ENCODE data around the gene ZBTB43.

Gene ZBTB43

DNA sequence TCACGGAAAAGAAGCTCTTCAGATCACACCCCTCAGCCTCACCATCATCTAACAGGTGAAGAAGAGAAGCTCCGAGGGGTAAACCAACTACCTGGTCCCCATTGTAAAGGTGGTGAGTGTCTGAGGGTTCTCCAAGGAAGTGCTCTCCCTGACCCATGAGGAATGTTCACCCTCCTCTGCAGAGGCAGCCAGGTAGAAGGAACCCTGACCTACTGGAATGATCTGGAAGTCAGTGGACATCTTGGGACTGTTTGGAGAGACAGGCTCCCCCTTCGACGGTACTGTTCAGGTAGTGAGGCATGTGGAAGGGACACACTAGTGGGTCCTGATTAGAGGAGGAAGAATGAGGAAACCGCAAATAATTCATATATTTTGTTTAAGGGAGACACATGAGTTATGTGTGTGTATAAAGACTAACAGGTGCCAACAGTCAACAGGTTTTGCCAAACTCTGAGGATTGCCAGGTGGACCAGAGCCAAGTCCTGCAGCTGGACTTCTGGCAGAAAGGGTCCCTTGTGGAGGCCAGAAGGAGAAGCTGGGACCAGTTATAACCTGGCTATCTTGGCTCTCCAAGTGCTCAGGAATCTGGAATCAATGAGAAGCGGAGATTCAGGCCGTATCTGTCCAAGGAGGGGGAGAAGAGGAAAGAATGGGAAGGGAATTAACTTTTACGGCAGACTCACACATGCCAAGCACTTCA, 52.6 kb downstream of the ZBTB43 start:
- DNase-seq (ENCODE audit: low spot score) (no peak), FAIRE-seq (no peak)

DNA sequence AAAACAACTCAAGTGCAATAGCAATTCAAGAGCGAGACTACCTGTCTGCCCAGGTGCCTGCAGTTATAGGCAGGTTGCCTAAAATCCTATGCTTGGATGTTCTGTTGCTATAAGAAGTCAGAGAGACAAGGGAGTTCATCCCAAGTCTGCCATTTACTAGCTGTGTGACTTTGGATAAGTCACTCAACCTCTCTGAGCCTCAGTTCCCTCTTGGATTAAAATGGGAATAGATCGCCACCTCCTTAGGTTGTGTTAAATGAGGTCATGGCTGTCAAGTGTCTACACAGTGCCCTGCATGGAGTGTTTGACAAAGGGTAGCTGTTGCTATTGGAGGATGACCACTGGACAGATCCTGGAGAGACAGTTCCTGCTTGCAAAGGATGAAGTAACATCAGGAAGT, 54.3 kb downstream of the ZBTB43 start:
- no peak for FAIRE-seq

DNA sequence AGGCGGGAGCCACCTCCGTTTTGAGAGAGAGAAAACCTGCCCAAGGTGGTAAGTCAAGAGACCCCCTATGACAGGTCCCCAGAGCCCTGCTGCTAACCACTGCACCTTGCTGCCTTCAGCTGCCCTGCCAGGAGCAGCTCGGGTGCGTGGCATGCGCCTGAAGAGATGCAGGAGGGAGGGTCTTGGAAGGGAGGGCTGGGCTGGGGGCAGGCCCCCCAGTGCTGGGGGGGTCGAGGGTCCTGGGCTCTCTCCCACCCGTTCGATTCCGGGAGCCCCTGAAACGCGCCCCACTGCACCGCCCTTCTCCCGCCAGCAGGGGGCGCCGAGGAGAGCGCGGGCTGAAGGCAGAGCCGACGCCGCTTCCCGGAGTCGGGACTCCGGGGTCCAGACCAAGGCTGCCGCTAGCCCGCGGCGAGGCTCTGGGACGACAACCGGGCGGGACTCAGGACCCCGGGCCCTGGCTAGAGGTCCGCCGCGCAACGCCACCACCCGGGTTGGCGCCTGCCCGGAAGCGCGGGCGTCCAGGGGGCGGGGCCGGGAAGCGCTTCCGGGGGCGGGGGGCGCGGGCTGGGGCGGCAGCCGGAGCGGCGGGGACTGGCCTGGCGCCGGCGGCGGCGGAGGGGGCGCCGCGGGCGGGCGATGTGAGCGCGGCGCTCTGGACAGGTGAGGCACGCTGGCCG, 55.4 kb downstream of the ZBTB43 start, which contains the start of gene ZBTB34:
ZBTB34 (plus strand) TSS at position 563 of the 680 bp plus-strand sequence. CDS start 18,761 bp downstream, outside the sequence.
- DNase-seq (ENCODE audit: low spot score) (peak; percentile 25), FAIRE-seq (no peak)

More for the DNA sequence above, 54.3 kb downstream of the ZBTB43 start:
- DNase-seq (ENCODE audit: low spot score): no peak

DNA sequence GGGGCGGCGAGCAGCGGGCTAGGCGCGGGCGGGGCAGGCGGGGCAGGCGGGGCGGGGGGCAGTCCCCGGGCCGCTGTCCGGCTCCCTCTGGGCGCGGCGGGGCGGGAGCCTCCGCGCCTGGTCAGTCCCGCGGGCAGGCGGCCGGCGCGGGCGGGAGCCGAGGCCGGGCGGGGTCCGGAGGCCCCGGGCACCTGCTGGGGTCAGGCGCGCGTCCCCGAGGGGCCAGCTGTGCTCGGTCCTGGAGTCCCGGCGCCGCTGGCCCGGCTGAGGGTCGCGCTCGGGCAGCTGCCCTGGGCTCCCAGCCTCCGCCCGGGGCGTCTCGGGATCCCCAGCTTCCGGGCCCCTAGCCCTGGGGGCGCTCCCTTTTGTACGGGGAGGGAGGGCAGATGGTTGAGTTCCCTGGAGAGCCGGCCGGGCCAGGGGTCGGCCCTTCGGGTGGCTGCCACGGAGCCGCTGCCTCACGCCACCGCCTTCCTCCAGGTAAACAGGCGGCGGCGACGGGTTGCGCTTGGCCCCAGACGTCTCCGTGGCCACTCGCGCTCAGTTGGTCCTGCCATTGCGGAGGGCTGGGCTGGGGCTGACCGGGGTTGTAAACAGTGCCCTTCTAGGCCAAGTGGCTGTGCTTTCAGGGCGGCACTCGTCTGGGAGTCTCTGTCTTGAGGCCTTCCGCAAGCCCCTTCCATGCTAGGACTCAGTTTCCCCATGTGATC, 56.1 kb downstream of the ZBTB43 start:
- DNase-seq (ENCODE audit: low spot score) (no peak), FAIRE-seq (no peak)

DNA sequence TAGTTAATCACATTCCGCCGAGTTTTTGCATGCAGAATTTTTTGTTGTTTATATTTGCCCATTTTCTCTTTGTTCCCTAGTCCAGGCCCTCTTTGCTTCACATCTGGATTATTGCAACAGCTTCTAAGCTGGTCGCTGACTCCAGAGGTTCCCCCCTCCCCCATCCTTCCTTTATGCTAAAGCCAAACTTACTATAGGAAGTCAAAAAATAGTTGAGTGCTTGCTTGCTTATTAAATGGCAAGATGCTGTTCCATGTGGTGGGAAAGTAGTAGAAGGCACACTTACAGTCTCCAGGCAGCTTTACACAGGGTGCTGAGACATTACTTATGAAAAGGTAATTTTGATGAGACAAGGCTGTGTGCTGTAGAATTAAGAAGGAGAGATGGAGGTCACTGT, 56.9 kb downstream of the ZBTB43 start:
- FAIRE-seq (no peak), DNase-seq (ENCODE audit: low spot score) (no peak)

DNA sequence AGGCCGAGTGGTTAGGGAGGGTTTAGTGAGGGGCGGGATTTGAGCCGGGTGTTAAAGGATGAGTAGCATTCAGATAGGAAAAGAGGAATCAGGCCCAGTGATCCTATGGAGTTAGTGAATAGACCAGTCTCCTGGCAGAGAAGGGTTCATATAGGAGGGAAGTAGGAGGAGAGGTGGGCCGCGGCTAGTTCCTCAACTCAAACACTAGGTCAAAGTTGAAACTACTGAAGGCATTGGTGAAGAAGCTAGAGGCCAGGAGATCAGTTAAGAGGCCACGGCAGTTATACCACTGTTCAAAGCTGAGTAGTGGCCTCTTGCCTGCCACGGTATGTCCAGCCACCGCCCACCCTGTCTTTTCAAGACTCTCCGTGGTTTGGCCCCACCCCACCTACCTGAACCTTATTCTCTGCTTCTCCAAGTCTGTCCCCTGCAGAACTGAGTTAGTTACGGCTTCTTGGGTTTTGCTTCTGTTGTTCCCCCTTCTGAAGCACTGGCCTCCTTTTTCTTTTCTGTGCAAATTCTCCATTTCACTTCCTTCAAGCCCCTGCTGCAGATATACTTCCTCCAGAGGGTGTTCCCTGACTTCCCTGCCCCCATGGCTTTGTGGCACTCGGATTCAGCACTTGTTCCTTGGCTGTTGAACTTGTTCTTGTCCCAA, 57.4 kb downstream of the ZBTB43 start:
- FAIRE-seq: no peak
- DNase-seq (ENCODE audit: low spot score): no peak

DNA sequence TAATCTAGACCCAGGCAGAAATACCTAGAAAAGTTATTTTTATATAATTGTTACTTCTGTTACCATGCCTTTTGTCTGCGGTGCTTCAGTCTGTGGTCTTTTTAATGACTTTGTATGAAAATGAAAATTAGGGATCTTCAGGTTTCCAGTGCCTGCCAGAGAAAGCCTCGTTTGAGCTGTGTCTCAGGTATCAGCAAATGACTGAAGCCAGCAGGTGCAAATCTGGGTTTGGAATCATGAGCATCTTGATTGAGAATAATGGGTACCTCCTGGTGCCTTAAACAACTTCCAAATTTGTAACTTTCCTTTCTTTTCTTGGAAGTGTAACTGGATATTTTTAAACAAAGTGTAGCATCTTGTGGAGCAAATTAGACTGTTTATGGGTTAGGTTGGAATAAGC, 59.9 kb downstream of the ZBTB43 start:
- no peak for DNase-seq (ENCODE audit: low spot score)
- FAIRE-seq: no peak

DNA sequence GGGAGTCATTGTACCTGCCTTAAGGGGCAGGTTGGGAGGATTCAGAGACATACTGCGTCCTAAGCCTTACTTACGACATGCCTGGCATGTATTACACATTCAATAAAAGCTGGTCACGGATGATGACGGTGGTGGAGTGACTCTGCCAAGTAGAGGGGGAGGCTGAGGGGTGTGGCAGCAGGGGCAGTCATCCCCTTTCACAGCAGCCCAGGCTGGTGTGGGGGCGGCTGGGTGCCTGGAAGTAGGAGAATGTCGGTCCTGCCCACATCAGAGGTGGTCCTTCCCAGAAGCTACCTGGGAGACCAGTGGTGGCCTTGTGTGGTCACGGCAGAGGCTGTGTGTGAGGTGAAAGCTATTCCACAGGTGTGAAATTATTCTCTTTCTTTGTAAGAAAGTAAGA, 64.5 kb downstream of the ZBTB43 start:
- DNase-seq (ENCODE audit: low spot score) (no peak), FAIRE-seq (no peak)

DNA sequence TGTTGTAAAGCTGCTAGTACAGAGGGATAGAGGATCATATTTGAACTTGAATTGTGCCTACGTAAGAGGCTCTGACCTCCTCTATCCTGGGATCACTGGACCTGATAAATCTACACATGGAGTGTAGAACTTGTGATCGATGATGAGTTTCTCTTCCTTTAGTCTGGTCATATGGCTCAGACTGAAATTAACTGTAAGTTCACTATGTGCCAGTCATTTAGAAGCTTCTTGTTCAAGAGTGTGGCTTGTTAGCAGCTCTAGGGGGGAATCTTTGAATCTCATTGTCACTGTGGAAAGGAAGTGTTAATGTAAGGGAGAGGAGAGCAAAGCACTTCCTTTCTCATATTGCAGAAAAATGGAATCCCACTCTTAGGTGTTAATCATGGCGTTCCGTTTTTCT, 67.7 kb downstream of the ZBTB43 start:
- DNase-seq (ENCODE audit: low spot score) (no peak), FAIRE-seq (no peak)

DNA sequence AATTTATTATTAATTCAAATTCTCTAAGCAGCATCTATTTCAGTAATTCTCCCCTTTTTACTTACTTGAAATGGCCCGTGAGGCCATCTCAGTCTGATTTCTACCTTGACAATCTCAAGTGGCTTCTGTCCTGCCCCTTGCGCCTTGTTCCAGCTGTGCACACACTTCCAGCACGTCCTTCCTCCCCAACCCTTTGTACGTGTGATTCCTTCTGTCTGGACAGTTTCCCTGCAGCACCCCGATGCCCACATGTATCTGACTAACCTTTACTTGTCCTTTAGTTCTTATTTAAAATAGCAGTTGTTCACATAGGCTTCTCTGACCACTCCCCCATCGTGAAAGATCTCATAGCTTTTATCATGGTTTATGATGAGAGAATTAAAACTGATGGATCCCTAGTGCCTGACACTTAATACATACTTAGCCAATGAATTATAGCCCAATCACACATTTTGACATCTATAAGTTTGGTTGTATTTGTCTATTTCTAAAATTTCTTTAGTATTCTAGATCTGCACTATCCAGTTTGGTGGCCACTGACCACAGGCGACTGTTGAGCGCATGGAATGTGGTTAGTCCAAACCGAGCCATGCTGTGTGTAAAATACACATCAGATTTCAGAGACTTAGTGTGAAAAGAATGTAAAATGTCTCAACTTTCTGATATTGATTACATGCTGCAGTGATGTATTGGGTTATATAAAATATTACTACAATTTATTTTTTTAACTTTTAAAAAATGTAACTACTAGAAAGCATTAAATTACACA, 69.9 kb downstream of the ZBTB43 start:
- FAIRE-seq (no peak), DNase-seq (ENCODE audit: low spot score) (no peak)

DNA sequence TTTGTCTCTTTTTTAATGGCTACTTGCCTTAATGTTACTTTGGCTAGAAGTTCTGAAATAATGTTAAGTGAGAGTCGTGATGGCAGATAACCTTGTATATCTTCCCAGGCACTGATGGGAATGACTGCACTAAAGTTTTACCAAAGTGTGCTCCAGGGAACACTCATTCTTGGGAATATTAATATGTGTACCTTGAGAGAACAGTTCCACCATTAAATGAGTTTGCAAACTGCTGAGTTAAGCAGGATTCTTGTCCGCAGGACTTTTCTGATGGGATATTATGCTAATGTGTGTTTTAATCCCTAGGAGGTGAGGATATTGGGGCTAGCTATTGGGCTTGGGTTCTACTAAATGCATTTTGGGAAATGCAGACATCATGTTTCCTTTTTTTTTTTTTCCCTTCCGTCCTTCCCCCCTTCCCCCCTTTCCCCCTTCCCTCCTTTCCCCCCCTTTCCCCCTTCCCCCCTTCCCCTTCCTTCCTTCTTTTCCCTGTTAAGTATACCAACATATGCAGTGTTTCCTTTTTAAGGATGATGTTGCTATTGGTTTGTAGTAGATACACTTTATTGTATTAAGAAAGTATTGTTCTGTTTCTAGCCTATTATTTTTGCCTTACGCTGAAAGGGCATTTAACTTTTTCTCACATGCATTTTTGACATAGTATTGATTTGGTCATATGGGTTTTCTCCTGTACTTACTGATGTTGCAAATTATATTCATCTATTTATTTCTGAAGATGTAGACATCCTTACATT, 71.1 kb downstream of the ZBTB43 start:
- FAIRE-seq (no peak), DNase-seq (ENCODE audit: low spot score) (no peak)

DNA sequence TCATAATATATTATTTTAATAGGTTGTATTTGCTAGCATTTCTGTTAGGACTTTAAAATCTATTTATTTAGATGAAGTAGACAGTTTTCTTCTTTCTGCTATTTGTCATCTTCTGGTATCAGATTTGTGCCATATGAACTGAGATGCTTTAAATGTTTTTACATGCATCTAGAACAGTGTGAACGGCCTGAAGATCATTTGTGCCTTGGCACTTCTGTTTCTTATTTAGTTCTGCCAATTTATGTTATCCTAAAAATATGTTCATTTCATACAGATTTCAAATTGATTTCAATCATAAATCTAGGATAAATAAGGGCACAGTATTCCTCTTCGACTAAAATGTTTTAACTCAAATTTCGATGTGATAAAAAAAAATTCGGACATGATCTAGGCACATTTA, 71.7 kb downstream of the ZBTB43 start:
- DNase-seq (ENCODE audit: low spot score): no peak
- FAIRE-seq: no peak

DNA sequence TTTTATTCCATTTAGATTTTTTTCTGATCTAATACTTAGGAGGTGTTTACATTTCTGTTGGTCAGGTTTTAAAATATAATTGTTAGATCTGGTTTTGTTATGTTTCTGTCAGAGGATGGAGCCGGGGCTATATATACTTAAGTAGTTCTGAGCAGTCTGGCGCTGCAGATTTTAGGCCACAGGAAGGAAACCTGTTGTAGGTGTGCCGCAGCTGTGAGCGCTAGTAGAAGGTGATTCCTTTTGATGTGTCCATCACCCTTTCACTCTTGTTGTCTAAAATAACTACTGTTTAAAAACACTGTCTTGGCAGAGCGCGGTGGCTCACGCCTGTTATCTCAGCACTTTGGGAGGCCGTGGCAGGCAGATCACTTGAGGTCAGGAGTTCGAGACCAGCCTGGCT, 72.6 kb downstream of the ZBTB43 start:
- no peak for FAIRE-seq

DNA sequence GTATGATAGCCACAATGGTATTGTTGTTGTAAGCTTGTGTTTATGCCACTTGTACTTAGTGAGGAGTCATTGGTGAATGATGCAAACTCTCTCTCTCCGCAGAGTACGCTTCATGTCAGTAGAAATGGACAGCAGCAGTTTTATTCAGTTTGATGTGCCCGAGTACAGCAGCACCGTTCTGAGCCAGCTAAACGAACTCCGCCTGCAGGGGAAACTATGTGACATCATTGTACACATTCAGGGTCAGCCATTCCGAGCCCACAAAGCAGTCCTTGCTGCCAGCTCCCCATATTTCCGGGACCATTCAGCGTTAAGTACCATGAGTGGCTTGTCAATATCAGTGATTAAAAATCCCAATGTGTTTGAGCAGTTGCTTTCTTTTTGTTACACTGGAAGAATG, 74.4 kb downstream of the ZBTB43 start:
- no peak for DNase-seq (ENCODE audit: low spot score)
- no peak for FAIRE-seq

More for the DNA sequence above, 72.6 kb downstream of the ZBTB43 start:
- no peak for DNase-seq (ENCODE audit: low spot score)

DNA sequence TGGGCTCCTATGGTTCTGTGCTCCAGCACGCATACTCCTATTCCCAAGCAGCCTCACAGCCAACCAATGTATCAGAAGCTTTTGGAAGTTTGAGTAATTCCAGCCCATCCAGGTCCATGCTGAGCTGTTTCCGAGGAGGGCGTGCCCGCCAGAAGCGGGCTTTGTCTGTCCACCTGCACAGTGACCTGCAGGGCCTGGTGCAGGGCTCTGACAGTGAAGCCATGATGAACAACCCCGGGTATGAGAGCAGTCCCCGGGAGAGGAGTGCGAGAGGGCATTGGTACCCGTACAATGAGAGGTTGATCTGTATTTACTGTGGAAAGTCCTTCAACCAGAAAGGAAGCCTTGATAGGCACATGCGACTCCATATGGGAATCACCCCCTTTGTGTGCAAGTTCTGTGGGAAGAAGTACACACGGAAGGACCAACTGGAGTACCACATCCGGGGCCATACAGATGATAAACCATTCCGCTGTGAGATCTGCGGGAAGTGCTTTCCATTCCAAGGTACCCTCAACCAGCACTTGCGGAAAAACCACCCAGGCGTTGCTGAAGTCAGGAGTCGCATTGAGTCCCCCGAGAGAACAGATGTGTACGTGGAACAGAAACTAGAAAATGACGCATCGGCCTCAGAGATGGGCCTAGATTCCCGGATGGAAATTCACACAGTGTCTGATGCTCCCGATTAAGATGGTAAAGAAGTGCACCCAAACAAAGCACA, 75.5 kb downstream of the ZBTB43 start:
- DNase-seq (ENCODE audit: low spot score): no peak
- no peak for FAIRE-seq

DNA sequence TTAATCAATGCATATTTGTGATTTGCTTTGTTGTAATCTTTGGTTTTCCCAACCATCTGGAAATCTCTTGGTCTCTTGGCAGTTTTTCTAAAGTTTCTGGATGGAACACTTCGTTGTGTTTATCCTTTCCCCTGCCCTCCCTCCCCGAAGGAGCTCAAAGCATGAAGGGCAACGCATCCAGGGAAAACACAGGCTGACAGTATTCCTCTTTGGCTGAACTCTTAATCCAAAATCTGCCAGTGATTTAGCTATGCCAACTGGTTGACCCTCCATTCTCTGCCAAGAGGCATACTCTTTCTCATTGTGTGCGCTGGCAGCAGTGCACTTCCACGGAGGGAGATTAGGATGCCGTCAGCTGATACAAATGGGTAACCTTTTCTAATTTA, 76.1 kb downstream of the ZBTB43 start:
- FAIRE-seq: no peak

DNA sequence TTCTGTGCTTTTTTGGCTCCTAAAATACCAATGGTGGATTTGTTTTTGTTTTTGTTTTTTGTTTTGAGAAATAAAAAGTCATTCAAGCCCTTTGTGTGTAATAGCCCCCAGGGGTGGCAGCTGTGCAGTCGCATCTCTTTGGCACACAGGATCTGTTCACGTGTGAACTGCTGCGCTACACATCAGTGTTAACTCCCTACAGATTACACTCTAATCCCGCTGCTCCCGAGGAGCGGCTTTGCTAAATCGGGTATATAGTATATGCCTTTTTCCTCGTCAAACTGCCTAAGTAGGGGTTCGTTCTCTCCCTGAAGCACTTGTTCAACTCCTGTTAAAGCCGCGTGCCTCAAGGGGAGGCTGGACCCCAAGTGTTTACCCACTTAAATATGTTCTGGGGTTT, 77.9 kb downstream of the ZBTB43 start:
- no peak for DNase-seq (ENCODE audit: low spot score)
- no peak for FAIRE-seq

More for the DNA sequence above, 76.1 kb downstream of the ZBTB43 start:
- DNase-seq (ENCODE audit: low spot score): no peak

DNA sequence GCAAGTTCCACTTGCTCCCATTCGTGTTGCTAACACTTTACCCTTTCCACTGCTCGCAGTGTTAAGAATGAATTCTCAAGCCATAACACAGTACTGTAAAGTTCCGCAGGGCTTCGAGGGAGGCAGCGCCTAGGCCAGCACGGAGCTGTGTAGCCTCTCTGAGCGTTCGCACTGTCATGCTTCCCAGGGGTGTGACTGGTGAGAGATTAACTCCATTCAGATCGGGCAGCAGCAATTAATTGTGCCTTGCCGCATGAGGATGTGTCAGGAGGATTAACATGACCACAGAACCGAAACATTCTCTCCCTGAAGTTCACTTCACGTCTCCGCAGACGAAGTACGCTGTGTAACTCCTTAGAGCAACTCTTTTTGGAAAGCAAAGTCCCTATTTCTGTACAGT, 78.8 kb downstream of the ZBTB43 start:
- DNase-seq (ENCODE audit: low spot score) (no peak), FAIRE-seq (no peak)

DNA sequence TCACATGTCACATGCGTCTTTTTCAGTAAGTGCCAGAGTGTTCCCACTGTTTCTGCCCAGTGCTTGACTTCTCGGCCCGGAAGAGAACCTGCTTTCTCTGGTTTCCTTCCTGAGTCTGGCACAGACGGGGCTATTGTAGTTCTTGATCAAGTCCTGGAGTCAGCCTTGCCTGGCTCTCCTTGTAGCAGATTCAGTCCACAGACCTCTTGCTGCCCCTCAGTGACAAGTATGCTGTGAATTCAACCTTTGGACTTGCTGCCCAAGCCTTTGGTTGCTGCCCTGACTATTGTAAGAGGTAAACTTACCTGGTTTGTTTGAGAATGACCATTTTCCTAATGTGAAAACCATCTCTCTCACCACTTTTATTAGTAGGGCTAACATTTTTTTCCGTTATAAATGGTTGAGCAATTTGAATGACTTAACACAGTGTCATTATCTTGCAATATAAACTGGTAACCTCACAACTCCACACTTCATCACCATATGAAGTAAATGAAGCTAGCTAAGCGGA, 80.3 kb downstream of the ZBTB43 start:
- DNase-seq (ENCODE audit: low spot score) (no peak), FAIRE-seq (no peak)
